GM18505 (cell line): Measurements from ENCODE around the gene FASTK.
"Not testable (repeated sequence)": the region's sequence is repeated elsewhere in the genome, so short reads cannot be mapped to it uniquely, and the experiment has no call there.

Experiments
- ATAC-seq: cut with Tn5 transposase; IDR thresholded peaks from one replicate; pipeline ENCODE4 v1.9.1; 2021; ENCODE audit not compliant: unreplicated experiment
- POLR2A ChIP-seq: IDR thresholded peaks from 4 replicates; pipeline ENCODE4 v1.6.1; 2011; ENCODE audit warnings: borderline replicate concordance; ENCODE audit not compliant: insufficient read depth, insufficient read length; ENCODE audit errors: extremely low read depth

FASTK gene

GRCh38 chr7:151028131-151028947, 52.3 kb downstream of the FASTK start, which contains the start of gene ABCB8:
ABCB8 (plus strand) TSS chr7:151028450; CDS start chr7:151028516, 66 bp downstream.
- ATAC-seq = peak; percentile 95
- peak; percentile 66 for TF ChIP-seq POLR2A

GRCh38 chr7:151027728-151028130, 52.9 kb downstream of the FASTK start:
- ATAC-seq = peak; percentile 6

- ATAC-seq = not testable (repeated sequence)
Observed at GRCh38 chr7:151026771-151027727, 53.6 kb downstream of the FASTK start.
